ENCODE measurements around the gene PTGIS.

DNA sequence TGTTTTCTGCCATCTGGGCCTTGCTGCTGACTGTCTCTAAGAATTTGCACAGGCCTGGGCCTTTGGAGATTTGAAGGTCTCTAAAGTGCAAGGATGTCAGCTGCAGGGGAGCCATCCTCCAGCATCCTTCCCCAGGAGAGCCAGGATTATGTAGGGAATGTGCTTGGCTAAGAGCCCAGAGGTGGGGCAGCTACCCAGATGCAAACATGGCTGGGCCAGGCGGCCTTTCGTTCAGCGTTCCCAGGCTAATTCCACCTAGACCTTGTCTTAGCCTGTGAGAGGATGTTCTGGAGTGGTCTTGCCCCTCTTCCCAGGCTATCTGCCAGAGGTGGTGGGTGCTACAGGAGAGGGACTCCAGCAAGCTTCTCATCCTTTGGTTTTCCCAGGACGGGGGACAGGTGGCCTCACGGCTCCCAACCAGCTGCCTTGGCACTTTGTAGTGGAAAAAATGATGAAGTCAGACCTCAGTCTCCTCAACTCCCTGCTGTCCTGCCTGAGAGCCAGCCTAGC, 7.7 kb upstream of the PTGIS start:
- TF ChIP-seq CTCF (IDR thresholded peaks at IDR 0.05): no peak
- no peak for TF ChIP-seq POLR2A (IDR thresholded peaks at IDR 0.05)
- TF ChIP-seq POLR2AphosphoS5 (IDR thresholded peaks at IDR 0.05): no peak

Measured in prostate gland (tissue), 2 donors.